Stimulated activated CD4-positive, alpha-beta T cell treated with anti-CD3 and anti-CD28 coated beads, Interleukin-4, amount 100 ng/mL, for 24 hours (primary cell): Measurements from ENCODE around the gene DACH1.

Experiments used
- DNase-seq: peaks from one replicate; pipeline ENCODE4 v3.0.0-alpha.2; 2020

The DACH1 gene

GRCh38 chr13:71771144-71771543 is 95.9 kb downstream of the DACH1 start:
- no peak for DNase-seq

DNA sequence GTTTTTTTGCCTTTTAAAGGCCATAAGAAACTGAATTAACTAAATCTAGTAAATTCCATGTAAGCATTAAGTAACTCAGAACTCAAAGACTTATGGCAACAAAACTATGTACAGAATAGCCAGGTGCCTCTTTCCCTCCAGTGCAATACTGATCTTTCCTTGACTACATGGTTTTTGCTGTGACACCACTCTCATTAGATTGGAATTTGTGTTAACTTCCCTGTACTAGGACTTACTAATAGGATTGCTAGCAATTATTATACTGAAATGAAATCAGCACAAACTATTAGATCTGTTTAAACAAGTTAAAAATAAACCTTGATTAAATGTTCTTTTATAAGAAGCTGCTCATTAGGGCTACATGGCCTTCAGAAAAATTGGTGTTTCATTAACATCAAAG is 96.3 kb downstream of the DACH1 start:
- no peak for DNase-seq

DNA sequence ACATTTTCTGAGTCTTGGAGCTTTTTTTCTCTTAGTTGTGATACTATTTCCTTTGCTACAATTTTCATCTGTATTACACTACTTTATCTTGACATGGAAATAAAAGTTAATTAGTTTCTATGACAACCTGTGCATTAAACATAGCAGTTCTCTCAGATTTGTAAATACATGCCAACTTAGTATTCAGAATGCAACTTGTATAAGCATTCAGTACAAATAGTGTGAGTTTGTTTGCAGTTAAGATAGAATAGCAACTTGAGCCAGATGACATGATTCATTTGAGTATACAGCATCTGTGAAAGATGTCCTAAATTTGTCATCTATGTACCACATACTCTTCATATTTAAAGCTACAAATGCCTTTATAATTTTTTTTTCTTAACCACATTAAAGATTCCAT is 98.1 kb downstream of the DACH1 start:
- DNase-seq = no peak

DNA sequence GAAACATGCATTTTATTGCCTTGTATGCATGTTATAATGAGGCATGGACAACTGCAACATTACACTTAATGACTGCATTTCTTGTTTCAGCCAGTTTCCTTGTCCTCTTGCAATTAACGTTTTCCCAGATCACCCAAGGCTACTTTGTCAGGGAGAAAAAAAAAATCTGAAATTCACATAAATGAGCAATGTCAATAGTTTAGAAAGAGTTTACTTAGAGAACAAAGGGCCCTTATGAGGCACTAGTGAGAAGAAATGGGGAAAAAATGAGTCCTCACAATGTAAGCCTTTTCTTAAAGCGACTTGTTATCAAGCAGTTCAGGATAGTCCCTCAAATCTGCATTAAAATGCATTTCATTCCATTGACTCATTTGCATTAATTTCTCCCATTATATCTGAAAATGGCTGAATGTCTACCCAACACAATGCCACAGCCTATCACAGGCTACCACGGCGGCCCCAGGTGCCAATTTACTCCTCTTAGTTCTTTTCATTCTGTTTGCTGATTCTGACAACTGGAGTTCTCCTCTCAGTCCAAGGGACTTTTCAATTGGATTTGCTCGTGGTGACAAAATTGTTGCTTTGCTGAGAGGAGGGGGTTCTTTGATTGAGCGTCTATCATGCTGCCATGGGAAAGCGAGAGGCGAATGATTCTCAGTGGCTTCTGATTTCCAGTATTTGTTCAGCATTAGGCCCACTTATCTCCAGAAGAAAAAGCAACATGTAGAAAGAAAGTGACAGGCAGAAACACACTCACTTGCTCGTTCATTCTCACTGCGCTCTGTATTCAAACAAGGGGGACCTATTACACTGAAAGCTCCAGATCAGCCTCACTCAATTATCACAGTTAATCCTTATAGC is 107.1 kb downstream of the DACH1 start:
- no peak for DNase-seq

GRCh38 chr13:71758828-71759227 is 108.2 kb downstream of the DACH1 start:
- no peak for DNase-seq

GRCh38 chr13:71754407-71754974 is 112.5 kb downstream of the DACH1 start:
- no peak for DNase-seq

GRCh38 chr13:71752775-71753513 is 114.1 kb downstream of the DACH1 start:
- DNase-seq = no peak

- no peak for DNase-seq
Measured at GRCh38 chr13:71751073-71751472, 115.9 kb downstream of the DACH1 start.

GRCh38 chr13:71730267-71730666 is 136.7 kb downstream of the DACH1 start:
- DNase-seq = no peak

GRCh38 chr13:71729441-71729840 is 137.6 kb downstream of the DACH1 start:
- DNase-seq = no peak

- no peak for DNase-seq
Measured at GRCh38 chr13:71727662-71728061, 139.3 kb downstream of the DACH1 start.

- DNase-seq = no peak
Measured at GRCh38 chr13:71727042-71727441, 140.0 kb downstream of the DACH1 start.

DNA sequence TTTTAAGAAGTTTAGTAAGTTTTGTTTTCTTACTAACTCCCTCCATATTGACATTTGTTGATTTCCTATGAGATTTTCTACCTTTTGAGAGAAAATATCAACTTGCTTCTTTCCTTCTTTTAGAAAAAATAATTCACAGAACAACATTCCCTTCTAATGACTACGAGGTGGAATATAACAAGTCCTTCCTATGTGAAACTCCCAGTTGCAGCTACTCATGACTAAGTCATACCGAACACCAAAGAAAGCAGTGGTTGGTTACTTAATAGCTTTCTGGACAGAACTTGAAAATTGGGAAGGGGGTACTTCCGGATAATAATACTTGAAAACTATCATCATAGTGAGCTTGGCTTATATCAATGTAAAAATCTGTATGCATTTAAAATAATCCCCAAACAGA is 144.8 kb downstream of the DACH1 start:
- DNase-seq = no peak

DNA sequence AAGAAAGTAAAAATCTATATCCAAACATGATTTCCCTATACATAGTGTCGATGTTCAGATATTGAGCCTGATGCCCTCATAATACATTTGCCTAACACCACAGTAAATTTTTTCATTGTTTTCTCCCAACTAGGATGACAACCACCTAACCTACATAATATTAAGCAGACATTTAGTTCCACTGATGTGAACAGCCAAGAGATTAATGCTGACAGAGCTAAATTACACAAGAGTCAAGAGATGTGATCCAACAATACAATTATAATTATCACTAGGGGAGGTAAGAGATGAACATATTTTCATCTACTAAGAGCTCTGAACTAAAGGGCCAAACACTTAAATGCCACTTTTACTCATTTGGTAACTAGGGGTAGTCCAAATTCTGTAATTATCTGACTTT is 145.9 kb downstream of the DACH1 start:
- no peak for DNase-seq

DNA sequence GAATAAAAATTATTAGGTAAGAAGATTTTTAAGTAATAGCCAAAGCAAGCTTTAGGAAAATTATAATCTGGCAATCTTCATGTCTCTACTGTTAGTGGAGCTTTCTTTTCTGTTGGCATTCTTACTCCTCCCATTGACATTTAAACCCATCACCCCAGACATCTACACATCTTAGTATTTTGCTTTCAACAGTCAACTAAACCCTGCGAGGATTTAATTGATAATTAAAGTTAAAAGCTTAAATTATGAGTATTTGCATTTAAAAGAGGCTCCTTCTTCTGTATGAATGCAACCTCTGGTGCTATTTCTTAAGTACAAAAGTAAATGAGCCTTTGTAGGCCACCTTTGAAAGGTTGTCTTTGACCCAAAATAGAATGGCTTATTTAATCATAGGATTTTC is 148.1 kb downstream of the DACH1 start:
- DNase-seq = no peak

DNA sequence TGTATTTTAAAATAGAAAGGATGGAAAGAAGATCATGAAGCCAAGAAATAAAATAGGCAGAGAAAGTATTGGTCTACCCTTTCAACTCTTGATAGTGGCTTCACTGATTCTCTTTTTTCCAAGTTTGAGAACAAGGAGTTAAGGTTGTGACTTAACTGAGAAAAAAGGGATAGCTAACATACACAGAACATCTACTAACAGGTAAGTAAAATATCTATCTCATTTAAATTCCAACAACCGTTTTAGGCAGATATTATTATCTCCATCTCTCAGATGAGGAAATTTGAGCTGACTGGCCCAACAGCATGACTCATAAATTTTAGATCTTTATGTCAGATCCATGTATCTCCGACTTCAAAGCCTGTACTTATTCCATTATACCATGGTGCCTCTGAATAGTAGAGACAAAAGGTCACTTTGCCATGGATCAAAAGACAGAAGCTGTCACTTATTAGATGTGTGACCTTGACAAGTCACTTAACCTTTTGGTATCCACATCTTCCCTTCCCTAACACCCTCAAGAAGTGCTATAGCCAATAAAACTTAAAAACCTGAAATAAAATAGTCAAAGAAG is 152.1 kb downstream of the DACH1 start:
- DNase-seq = no peak

DNA sequence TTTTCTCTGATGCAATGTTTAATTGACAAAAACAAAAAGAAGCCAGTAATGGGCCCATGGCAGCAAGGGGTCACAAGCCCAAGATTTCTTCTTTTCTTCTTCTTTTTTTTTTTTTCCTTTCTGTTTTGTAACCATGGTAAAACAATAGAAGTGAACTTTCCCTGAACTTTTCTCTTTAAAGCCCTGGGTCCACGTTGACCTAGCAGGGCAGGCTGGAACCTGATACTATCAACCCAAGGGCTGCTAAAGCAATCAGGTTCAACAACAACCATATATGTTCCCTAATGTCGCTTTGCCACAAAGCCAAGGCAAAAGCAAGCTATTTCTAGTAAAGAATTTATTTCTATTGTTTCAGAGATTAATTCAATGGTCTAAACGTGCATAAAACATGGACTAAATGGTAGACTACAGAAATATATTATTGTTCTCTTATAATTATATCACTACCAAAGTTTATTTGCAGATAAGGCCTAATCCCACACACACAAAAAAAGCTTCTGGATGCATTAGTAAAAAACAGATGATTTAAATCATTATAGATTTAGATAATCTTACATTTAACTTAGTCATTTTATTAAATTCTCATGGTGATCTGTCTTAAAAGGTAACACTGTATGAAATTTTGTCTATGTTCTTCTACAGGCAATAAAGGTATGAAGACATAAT is 153.9 kb downstream of the DACH1 start:
- DNase-seq = no peak

GRCh38 chr13:71704656-71705055 is 162.3 kb downstream of the DACH1 start:
- DNase-seq = no peak

GRCh38 chr13:71703138-71703537 is 163.9 kb downstream of the DACH1 start:
- DNase-seq = no peak

DNA sequence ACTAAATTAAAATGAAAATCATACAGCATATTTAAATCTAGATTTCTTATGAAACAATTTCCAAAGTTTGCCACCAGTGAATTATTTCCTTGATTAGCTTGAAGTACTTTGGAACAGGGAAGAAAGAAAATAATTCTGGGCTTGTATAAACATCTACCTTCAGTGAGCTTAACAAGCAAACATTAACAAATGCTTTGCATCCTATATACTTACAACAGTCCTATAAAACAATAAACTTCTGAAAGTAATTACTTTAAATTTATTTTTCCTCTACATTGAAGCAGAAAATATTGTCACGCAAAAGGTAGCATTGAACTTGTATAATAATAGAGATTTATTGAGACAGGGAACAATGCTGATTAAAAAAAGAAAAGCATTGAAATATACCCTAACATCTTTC is 164.8 kb downstream of the DACH1 start:
- no peak for DNase-seq

- DNase-seq = no peak
Measured at GRCh38 chr13:71701741-71702140, 165.3 kb downstream of the DACH1 start.

- DNase-seq = no peak
Measured at GRCh38 chr13:71699342-71699741, 167.7 kb downstream of the DACH1 start.

- no peak for DNase-seq
Measured at GRCh38 chr13:71695662-71696061, 171.3 kb downstream of the DACH1 start.
